Stomach smooth muscle (tissue), 2 donors: ENCODE results near the gene MIB2.

Experiments
- H3K27ac ChIP-seq: one replicate; pipeline ENCODE4 v1.7.0; 2013; ENCODE audit warnings: mild to moderate bottlenecking, low read length, inconsistent platforms
- H3K27me3 ChIP-seq, 2 donors: one replicate each; pipeline ENCODE4 v1.7.0; 2013; ENCODE audit warnings: low read length in 2 of 2; ENCODE audit not compliant: insufficient read depth in 2 of 2, control insufficient read depth in 1 of 2
- H3K36me3 ChIP-seq, 2 donors: one replicate each; pipeline ENCODE4 v1.7.0; 2013; ENCODE audit warnings: low read length in 2 of 2; ENCODE audit not compliant: control insufficient read depth in 2 of 2, insufficient read depth in 2 of 2
- H3K4me1 ChIP-seq: one replicate; pipeline ENCODE4 v1.7.0; 2013; ENCODE audit warnings: low read length; ENCODE audit not compliant: control insufficient read depth, insufficient read depth
- H3K4me3 ChIP-seq, 2 donors: one replicate each; pipeline ENCODE4 v1.7.0; 2013; ENCODE audit warnings: low read length in 2 of 2
- H3K9ac ChIP-seq, 2 donors: one replicate each; pipeline ENCODE4 v1.7.0; 2013; ENCODE audit warnings: low read length in 2 of 2, mild to moderate bottlenecking in 1 of 2
- H3K9me3 ChIP-seq, 2 donors: one replicate each; pipeline ENCODE4 v1.7.0; 2013; ENCODE audit warnings: low read length in 2 of 2; ENCODE audit not compliant: control insufficient read depth in 2 of 2
- donor health status: healthy.
- donor health status: Pancreatic carcinoma.

Gene MIB2

GRCh38 chr1:1615256-1616044 is at the start of gene MIB2:
Gene MIB2, plus strand, starts transcription at chr1:1615500. Its CDS starts 7,953 bp downstream, at chr1:1623453.
- Histone ChIP-seq H3K36me3 (peaks cover 0 to 5% of the 10 kb centered on the region in 2 donors), H3K4me1 (peaks cover 38% of the 10 kb centered on the region), H3K9me3 (no peaks in the 10 kb centered on the region), H3K27ac (peak within 1 kb of the TSS; percentile 98), H3K9ac (peak within 1 kb of the TSS; percentile 98 to 99), H3K27me3 (no peaks in the 10 kb centered on the region), H3K4me3 (peak within 1 kb of the TSS; percentile 64 to 97)

- Histone ChIP-seq H3K27ac (no peak overlapping the region), H3K27me3 (no peaks in the 10 kb centered on the region)
These were observed 48.0 kb upstream of the MIB2 start for GRCh38 chr1:1567152-1567875.

GRCh38 chr1:1567891-1568291 is 47.4 kb upstream of the MIB2 start:
- Histone ChIP-seq H3K4me1 (peaks cover 13% of the 10 kb centered on the region), H3K9ac (no peak overlapping the region), H3K36me3 (peaks cover 19 to 23% of the 10 kb centered on the region in 2 donors), H3K9me3 (no peaks in the 10 kb centered on the region), H3K27me3 (no peaks in the 10 kb centered on the region), H3K4me3 (no peak overlapping the region), H3K27ac (no peak overlapping the region)

More at GRCh38 chr1:1567152-1567875, 48.0 kb upstream of the MIB2 start:
- peaks cover 10% of the 10 kb centered on the region for H3K4me1 ChIP-seq
- H3K36me3 ChIP-seq, result peaks cover 24 to 28% of the 10 kb centered on the region in 2 donors
- no peaks in the 10 kb centered on the region for H3K9me3 ChIP-seq
- H3K4me3 ChIP-seq, result no peak overlapping the region
- H3K9ac ChIP-seq, result no peak overlapping the region

- Histone ChIP-seq H3K36me3 (peaks cover 9 to 12% of the 10 kb centered on the region in 2 donors), H3K4me3 (no peak overlapping the region), H3K4me1 (peaks cover 20% of the 10 kb centered on the region), H3K27me3 (no peaks in the 10 kb centered on the region), H3K27ac (no peak overlapping the region), H3K9me3 (no peaks in the 10 kb centered on the region), H3K9ac (no peak overlapping the region)
These were observed 46.0 kb upstream of the MIB2 start for GRCh38 chr1:1569341-1569740.

GRCh38 chr1:1573843-1574720 is 41.2 kb upstream of the MIB2 start:
- H3K4me1 ChIP-seq, result peaks cover 23% of the 10 kb centered on the region
- H3K36me3 ChIP-seq, result peaks cover 0 to 2% of the 10 kb centered on the region in 2 donors
- no peaks in the 10 kb centered on the region for H3K27me3 ChIP-seq
- H3K4me3 ChIP-seq, result peak overlapping the region; percentile 73 to 96
- H3K9ac ChIP-seq, result peak overlapping the region; percentile 100
- H3K27ac ChIP-seq, result peak overlapping the region; percentile 100
- no peaks in the 10 kb centered on the region for H3K9me3 ChIP-seq

- H3K36me3 ChIP-seq, result peaks cover 0 to 2% of the 10 kb centered on the region in 2 donors
- peak within 1 kb of the TSS; percentile 95 to 96 for H3K4me3 ChIP-seq
- peaks cover 19% of the 10 kb centered on the region for H3K4me1 ChIP-seq
These were observed 40.4 kb upstream of the MIB2 start, which contains the start of gene SSU72 for GRCh38 chr1:1574721-1575537. Gene SSU72, minus strand, starts transcription at chr1:1574863. Its CDS starts 306 bp downstream, at chr1:1574557.

GRCh38 chr1:1577367-1578011 is 37.8 kb upstream of the MIB2 start:
- Histone ChIP-seq H3K9me3 (no peaks in the 10 kb centered on the region), H3K27me3 (no peaks in the 10 kb centered on the region), H3K27ac (no peak overlapping the region), H3K4me3 (no peak overlapping the region), H3K36me3 (no peaks in the 10 kb centered on the region), H3K4me1 (peaks cover 16% of the 10 kb centered on the region), H3K9ac (no peak overlapping the region)

More at GRCh38 chr1:1574721-1575537, 40.4 kb upstream of the MIB2 start, which contains the start of gene SSU72:
- H3K27me3 ChIP-seq, result no peaks in the 10 kb centered on the region
- peak within 1 kb of the TSS; percentile 100 for H3K27ac ChIP-seq
- H3K9me3 ChIP-seq, result no peaks in the 10 kb centered on the region
- peak within 1 kb of the TSS; percentile 100 for H3K9ac ChIP-seq

- Histone ChIP-seq H3K9me3 (no peaks in the 10 kb centered on the region), H3K4me1 (peaks cover 8% of the 10 kb centered on the region), H3K36me3 (no peaks in the 10 kb centered on the region), H3K9ac (no peak overlapping the region), H3K27ac (no peak overlapping the region), H3K4me3 (no peak overlapping the region), H3K27me3 (no peaks in the 10 kb centered on the region)
These were observed 36.8 kb upstream of the MIB2 start for GRCh38 chr1:1578371-1578940.

GRCh38 chr1:1582585-1583346 is 32.5 kb upstream of the MIB2 start:
- no peak overlapping the region for H3K9ac ChIP-seq
- no peaks in the 10 kb centered on the region for H3K4me1 ChIP-seq
- no peak overlapping the region for H3K27ac ChIP-seq
- H3K9me3 ChIP-seq, result no peaks in the 10 kb centered on the region
- no peak overlapping the region for H3K4me3 ChIP-seq
- H3K36me3 ChIP-seq, result no peaks in the 10 kb centered on the region
- H3K27me3 ChIP-seq, result no peaks in the 10 kb centered on the region
